ENCODE measurements around the gene SHISAL1.

Gene SHISAL1

DNA sequence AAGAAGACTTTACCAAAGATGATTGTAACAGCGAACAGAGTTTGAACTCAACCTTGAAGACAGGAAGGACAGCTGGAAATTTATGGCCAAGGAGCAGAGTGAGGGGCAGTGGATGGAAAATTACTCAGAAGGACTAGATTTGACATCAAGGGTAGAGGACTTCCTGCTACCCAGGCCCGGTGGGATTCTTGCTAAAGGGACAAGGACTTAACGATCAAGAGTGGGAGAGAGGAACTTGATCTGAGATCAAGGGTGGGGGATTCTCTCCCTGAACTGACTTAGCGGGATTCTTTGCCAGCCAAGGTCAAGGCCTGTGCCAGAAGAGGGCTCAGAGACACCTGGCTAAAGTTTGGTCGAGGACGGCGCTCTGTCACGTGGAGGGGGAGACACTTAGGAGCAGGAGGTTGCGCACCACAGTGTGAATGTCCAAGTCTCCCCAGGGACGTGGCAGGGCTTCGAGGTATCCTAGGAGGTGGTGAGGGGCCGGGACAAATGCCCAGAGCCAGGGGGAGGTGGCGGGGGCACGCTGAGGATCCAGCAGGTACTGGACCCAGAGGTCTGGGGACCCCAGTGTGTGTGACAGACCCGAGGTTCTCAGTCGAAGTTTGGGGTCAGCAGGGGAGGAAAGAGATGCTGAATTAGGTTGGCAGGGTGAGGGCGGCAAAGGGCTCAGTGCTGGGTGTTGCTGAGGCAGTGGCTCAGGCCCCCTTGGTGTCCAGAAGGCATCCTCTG, 46.1 kb upstream of the SHISAL1 start:
- TF ChIP-seq, protein P1, sequence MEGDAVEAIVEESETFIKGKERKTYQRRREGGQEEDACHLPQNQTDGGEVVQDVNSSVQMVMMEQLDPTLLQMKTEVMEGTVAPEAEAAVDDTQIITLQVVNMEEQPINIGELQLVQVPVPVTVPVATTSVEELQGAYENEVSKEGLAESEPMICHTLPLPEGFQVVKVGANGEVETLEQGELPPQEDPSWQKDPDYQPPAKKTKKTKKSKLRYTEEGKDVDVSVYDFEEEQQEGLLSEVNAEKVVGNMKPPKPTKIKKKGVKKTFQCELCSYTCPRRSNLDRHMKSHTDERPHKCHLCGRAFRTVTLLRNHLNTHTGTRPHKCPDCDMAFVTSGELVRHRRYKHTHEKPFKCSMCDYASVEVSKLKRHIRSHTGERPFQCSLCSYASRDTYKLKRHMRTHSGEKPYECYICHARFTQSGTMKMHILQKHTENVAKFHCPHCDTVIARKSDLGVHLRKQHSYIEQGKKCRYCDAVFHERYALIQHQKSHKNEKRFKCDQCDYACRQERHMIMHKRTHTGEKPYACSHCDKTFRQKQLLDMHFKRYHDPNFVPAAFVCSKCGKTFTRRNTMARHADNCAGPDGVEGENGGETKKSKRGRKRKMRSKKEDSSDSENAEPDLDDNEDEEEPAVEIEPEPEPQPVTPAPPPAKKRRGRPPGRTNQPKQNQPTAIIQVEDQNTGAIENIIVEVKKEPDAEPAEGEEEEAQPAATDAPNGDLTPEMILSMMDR (IDR thresholded peaks at IDR 0.05; ENCODE audit: insufficient read depth, low read length, poor library complexity, severe bottlenecking) = no peak
- no peak overlapping the region for H3K4me3 ChIP-seq (replicated peaks; ENCODE audit: low read depth, low read length)
- H3K27me3 ChIP-seq (replicated peaks; ENCODE audit: control insufficient read depth, insufficient read depth, low read length) = peaks cover 5% of the 10 kb centered on the region
- DNase-seq (ENCODE audit: extremely low read depth, insufficient read length) = no peak
- H3K36me3 ChIP-seq (ENCODE audit: control insufficient read depth, insufficient read depth, low read length) = no peaks in the 10 kb centered on the region

- no peak overlapping the region for H3K4me3 ChIP-seq (replicated peaks; ENCODE audit: low read depth, low read length)
- TF ChIP-seq, protein P1 (IDR thresholded peaks at IDR 0.05; ENCODE audit: insufficient read depth, low read length, poor library complexity, severe bottlenecking) = no peak
- DNase-seq (ENCODE audit: extremely low read depth, insufficient read length) = no peak
- H3K36me3 ChIP-seq (ENCODE audit: control insufficient read depth, insufficient read depth, low read length) = no peaks in the 10 kb centered on the region
- H3K27me3 ChIP-seq (replicated peaks; ENCODE audit: control insufficient read depth, insufficient read depth, low read length) = peaks cover 5% of the 10 kb centered on the region
Observed at GRCh38 chr22:44357966-44358465, 45.3 kb upstream of the SHISAL1 start.

GRCh38 chr22:44357296-44357965, 44.7 kb upstream of the SHISAL1 start:
- no peaks in the 10 kb centered on the region for H3K36me3 ChIP-seq (ENCODE audit: control insufficient read depth, insufficient read depth, low read length)
- no peak for DNase-seq (ENCODE audit: extremely low read depth, insufficient read length)
- no peak overlapping the region for H3K4me3 ChIP-seq (replicated peaks; ENCODE audit: low read depth, low read length)
- TF ChIP-seq, protein P1 (IDR thresholded peaks at IDR 0.05; ENCODE audit: insufficient read depth, low read length, poor library complexity, severe bottlenecking) = no peak
- H3K27me3 ChIP-seq (replicated peaks; ENCODE audit: control insufficient read depth, insufficient read depth, low read length) = peaks cover 5% of the 10 kb centered on the region

DNA sequence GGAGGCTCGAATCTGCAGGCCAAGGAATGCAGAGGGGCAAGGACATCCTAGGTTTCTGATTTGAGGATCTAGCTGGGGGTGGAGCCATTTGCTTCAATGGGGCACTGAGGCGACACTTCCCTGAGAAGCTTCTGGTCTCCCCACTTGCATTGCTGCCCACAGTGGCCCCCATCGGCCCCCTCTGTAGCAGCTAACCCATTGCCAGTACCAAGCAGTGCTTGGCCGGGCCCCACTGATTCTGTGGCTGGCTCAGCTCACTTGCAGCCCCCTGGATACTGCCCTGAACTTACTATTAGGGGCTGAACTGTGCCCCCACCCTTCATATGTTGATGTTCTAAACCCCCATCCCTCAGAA, 42.9 kb upstream of the SHISAL1 start:
- no peaks in the 10 kb centered on the region for H3K36me3 ChIP-seq (ENCODE audit: control insufficient read depth, insufficient read depth, low read length)
- no peak overlapping the region for H3K4me3 ChIP-seq (replicated peaks; ENCODE audit: low read depth, low read length)
- TF ChIP-seq, protein P1 (IDR thresholded peaks at IDR 0.05; ENCODE audit: insufficient read depth, low read length, poor library complexity, severe bottlenecking) = no peak
- no peak for DNase-seq (ENCODE audit: extremely low read depth, insufficient read length)
- H3K27me3 ChIP-seq (replicated peaks; ENCODE audit: control insufficient read depth, insufficient read depth, low read length) = peaks cover 5% of the 10 kb centered on the region

GRCh38 chr22:44354288-44354687, 41.5 kb upstream of the SHISAL1 start:
- Histone ChIP-seq H3K27me3 (replicated peaks; ENCODE audit: control insufficient read depth, insufficient read depth, low read length) (peaks cover 2% of the 10 kb centered on the region), H3K36me3 (ENCODE audit: control insufficient read depth, insufficient read depth, low read length) (no peaks in the 10 kb centered on the region), H3K4me3 (replicated peaks; ENCODE audit: low read depth, low read length) (no peak overlapping the region)
- TF ChIP-seq, protein P1 (IDR thresholded peaks at IDR 0.05; ENCODE audit: insufficient read depth, low read length, poor library complexity, severe bottlenecking) = no peak
- no peak for DNase-seq (ENCODE audit: extremely low read depth, insufficient read length)
